Mucosa of descending colon (tissue), 3 donors: ENCODE data around the gene ACAD11. TPM values are rescaled to one million over a fixed set of nuclear protein-coding genes. Genes with fewer than 3 reads are reported as not detected.

Source experiments
- ATAC-seq: fragments of 200-7000 bp; cut with Tn5 transposase; one replicate; pipeline ENCODE4 v1.9.1; 2020; ENCODE audit warnings: mild to moderate bottlenecking, moderate library complexity
- DNase-seq, 3 donors: peaks; one replicate each; pipeline ENCODE4 v3.0.0-alpha.2; 2020
- H3K36me3 ChIP-seq: fragments of 200-600 bp; one replicate; pipeline ENCODE4 v1.8.0; 2021; ENCODE audit warnings: low read depth, mild to moderate bottlenecking
- H3K4me1 ChIP-seq: fragments of 200-600 bp; one replicate; pipeline ENCODE4 v1.8.0; 2021; ENCODE audit warnings: low read depth, mild to moderate bottlenecking
- H3K4me3 ChIP-seq: fragments of 200-600 bp; one replicate; pipeline ENCODE4 v1.8.0; 2021; ENCODE audit warnings: mild to moderate bottlenecking
- H3K9me3 ChIP-seq: fragments of 200-600 bp; one replicate; pipeline ENCODE4 v1.8.0; 2021; ENCODE audit warnings: mild to moderate bottlenecking
- intact Hi-C, 2 donors: fragments of 100-400 bp; cut with DNase I in 1 of 2; cut with micrococcal nuclease in 1 of 2; formaldehyde crosslinking; loops; one replicate each; pipeline versions ENCODE4 v1.11.0 to v1.11.1; 2022; cut with DNase I, micrococcal nuclease
- total RNA-seq, 3 donors: library from RNA; stranded (reverse); fragmentation: NEBNext Ultra II Directional in 2 of 3; extraction: Animal tissue kit (Norgen Biotek cat#: 25700) in 2 of 3; gene quantifications; one replicate each; pipeline versions ENCODE4 v1.2.1 to v1.2.4, GENCODE V29; 2021 to 2023
- TF ChIP-seq, protein P1 (sequence below): fragments of 200-600 bp; IDR thresholded peaks from one replicate; pipeline ENCODE4 v1.8.0; 2022; ENCODE audit warnings: antibody characterized with exemption, mild to moderate bottlenecking
- donor health status: DM: no; HTN: no; CAD: no; lungs with moderate emphysema.
- donor health status: DM: no; HTN: no; CAD: no.
- donor health status: DM: no; HTN: yes; CAD: no.

Gene ACAD11
- total RNA-seq, 3 donors from 2014 or later = 7.2 to 19.8 (median 7.4) TPM

DNA sequence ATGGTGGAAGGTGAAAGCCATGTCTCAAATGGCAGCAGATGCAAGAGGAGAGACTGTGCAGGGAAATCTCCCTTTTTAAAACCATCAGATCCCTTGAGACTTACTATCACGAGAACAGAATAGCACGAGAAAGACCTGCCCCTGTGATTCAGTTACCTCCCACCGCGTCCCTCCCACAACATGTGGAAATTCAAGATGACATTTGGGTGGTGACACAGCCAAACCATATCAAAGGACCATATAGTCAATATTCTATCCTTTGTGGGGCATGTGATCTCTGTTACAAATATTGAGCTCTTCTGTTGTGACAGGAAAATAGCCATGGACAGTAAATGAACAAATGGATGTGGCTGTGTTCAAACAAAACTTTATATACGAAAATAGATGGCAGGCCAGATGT, 139.7 kb downstream of the ACAD11 start:
- DNase-seq (no peak), ATAC-seq (no peak)
- Histone ChIP-seq H3K4me3 (no peak overlapping the region), H3K36me3 (no peaks in the 10 kb centered on the region), H3K4me1 (no peaks in the 10 kb centered on the region), H3K9me3 (no peaks in the 10 kb centered on the region)
- intact Hi-C loops = no loop called here
- TF ChIP-seq, protein P1, sequence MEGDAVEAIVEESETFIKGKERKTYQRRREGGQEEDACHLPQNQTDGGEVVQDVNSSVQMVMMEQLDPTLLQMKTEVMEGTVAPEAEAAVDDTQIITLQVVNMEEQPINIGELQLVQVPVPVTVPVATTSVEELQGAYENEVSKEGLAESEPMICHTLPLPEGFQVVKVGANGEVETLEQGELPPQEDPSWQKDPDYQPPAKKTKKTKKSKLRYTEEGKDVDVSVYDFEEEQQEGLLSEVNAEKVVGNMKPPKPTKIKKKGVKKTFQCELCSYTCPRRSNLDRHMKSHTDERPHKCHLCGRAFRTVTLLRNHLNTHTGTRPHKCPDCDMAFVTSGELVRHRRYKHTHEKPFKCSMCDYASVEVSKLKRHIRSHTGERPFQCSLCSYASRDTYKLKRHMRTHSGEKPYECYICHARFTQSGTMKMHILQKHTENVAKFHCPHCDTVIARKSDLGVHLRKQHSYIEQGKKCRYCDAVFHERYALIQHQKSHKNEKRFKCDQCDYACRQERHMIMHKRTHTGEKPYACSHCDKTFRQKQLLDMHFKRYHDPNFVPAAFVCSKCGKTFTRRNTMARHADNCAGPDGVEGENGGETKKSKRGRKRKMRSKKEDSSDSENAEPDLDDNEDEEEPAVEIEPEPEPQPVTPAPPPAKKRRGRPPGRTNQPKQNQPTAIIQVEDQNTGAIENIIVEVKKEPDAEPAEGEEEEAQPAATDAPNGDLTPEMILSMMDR = no peak

DNA sequence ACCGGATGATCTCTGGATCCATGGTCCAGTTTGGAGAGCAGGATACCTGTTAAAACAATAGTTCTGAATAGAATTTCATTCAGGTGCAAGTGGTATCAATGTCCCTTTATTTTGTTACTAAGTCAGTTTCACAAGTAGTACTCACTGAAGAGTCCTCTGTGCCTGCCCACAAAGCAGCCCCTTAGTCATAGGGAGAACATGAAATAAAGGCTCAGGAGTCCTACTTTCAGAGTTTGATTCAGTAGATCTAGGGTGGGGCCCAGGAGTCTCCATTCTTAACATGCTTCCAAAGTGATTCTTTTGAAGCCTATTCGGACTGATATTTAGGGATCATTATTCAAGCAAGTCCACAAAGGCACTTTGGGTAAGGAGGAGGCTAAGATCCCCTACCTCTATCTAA, 142.3 kb downstream of the ACAD11 start:
- Histone ChIP-seq H3K9me3 (no peaks in the 10 kb centered on the region), H3K4me1 (no peaks in the 10 kb centered on the region), H3K4me3 (no peak overlapping the region), H3K36me3 (no peaks in the 10 kb centered on the region)
- DNase-seq (no peak), ATAC-seq (no peak)
- intact Hi-C loops = no loop called here
- TF ChIP-seq, protein P1 = no peak

DNA sequence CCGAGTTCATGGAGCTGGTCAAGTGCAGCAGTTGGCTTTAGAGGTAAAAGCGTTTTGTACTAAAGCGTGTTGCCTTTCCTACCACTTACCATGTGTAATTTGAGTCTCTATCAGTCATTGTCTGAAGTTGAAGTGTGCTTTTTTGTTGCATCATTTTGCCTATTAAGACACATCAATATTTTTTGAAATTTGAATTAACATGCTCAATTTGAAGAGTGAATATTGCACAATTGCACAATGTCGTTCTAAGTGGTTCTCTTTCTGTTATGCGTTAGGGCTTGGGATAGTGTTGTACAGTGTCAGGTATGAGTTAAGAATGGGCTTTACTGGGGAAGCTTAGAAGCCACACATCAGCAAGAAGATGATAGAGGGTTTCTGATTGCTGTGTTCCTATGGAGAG, 146.6 kb downstream of the ACAD11 start:
- Histone ChIP-seq H3K9me3 (no peaks in the 10 kb centered on the region), H3K36me3 (no peaks in the 10 kb centered on the region), H3K4me1 (no peaks in the 10 kb centered on the region), H3K4me3 (no peak overlapping the region)
- ATAC-seq = no peak
- intact Hi-C loops = no loop called here
- TF ChIP-seq, protein P1 = no peak
- no peak for DNase-seq

DNA sequence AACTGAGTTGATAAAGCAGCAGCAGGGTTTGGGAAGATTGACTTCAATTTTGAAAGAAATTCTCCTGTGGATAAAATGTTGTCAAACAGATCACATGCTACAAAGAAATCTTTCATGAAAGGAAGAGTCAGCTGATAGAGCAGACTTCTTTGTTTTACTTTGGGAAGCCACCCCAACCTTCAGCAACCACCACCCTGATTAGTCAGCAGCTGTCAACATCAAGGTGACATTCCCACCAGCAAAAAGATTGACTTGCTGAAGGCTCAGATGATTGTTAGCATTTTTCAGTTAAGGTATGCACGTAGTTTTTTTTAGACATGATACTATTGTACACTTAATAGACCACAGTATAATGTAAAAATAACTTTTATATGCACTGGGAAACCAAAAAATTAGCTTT, 150.1 kb downstream of the ACAD11 start:
- intact Hi-C loops = no loop called here
- H3K36me3 ChIP-seq = no peaks in the 10 kb centered on the region
- no peak for DNase-seq

DNA sequence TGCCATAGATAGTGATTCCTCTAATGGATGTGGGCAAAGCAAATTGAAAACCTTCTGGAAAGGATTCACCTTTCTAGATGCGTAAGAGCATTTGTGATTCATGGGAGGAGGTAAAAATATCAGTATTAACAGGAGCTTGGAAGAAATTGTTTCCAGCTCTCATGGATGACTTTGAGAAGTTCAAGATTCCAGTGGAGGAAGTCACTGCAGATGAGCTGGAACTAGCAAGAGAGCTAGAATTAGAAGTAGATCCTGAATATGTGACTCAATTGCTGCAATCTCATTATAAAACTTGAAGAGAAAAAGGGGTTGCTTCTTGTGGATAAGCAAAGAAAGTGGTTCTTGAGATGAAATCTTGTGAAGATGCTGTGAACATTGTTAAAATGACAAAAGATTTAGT, 150.5 kb downstream of the ACAD11 start:
- Histone ChIP-seq H3K4me1 (no peaks in the 10 kb centered on the region), H3K36me3 (no peaks in the 10 kb centered on the region), H3K4me3 (no peak overlapping the region), H3K9me3 (no peaks in the 10 kb centered on the region)
- intact Hi-C loops = no loop called here
- TF ChIP-seq, protein P1 = no peak
- ATAC-seq (no peak), DNase-seq (no peak)

More for the DNA sequence above, 150.1 kb downstream of the ACAD11 start:
- ATAC-seq = no peak
- no peaks in the 10 kb centered on the region for H3K4me1 ChIP-seq
- no peak overlapping the region for H3K4me3 ChIP-seq
- TF ChIP-seq, protein P1 = no peak
- no peaks in the 10 kb centered on the region for H3K9me3 ChIP-seq

Other genes starting within 250 kb of the ACAD11 start
- 10 to 100 TPM; 47.6 to 62.0 (median 60.4) TPM for gene DNAJC13, start 242.3 kb downstream of the ACAD11 start, total RNA-seq
- gene ACKR4, start 62.5 kb downstream of the ACAD11 start, total RNA-seq = 1 to 10 TPM in 2 of 3 donors, under 1 TPM in 1; 0.90 to 3.3 (median 2.2) TPM
- gene UBA5, start 520 bp upstream of the ACAD11 start, total RNA-seq = 10 to 100 TPM; 29.4 to 30.3 (median 30.0) TPM
- 10 to 100 TPM; 18.0 to 32.7 (median 21.5) TPM for gene NPHP3, start 62.6 kb upstream of the ACAD11 start, total RNA-seq